Endothelial cell of umbilical vein (primary cell): ENCODE measurements around the gene HACE1. TPM values are rescaled to one million over a fixed set of nuclear protein-coding genes. Genes with fewer than 3 reads are reported as not detected.

Experiments
- BruUV-seq: library from RNA; stranded (reverse); fragments of 400-500 nt; replicated peaks from 2 replicates; lab custom pipeline; 2021; lab: Mats Ljungman, UMichigan
- CTCF ChIA-PET: fragments of 300-600, 350-600 bp; sonication (Branson Sonifier 250); formaldehyde crosslinking; loops from one replicate; lab custom pipeline; 2021; ENCODE audit warnings: antibody characterized with exemption, inconsistent platforms; lab: Charles Lee
- POLR2A ChIA-PET: fragments of 300-600, 350-600 bp; sonication (Branson Sonifier 250); formaldehyde crosslinking; loops from one replicate; lab custom pipeline; 2021; ENCODE audit warnings: antibody characterized with exemption, inconsistent platforms; lab: Charles Lee
- DNase-seq: peaks from one replicate; pipeline ENCODE4 v3.0.0-alpha.2; 2011; ENCODE audit warnings: low read depth, low spot score
- FAIRE-seq: peaks from 2 replicates; lab custom pipeline; 2011; peaks lifted over from hg19 to GRCh38; lab: Jason Lieb, UNC
- H2AFZ ChIP-seq: 2 replicates; pipeline ENCODE4 v1.6.0; 2012; ENCODE audit warnings: low read depth, low read length, control low read depth, inconsistent platforms
- H3K27ac ChIP-seq: 2 replicates; pipeline ENCODE4 v1.5.1; 2011; ENCODE audit warnings: low read depth, mild to moderate bottlenecking, control low read depth, low read length, moderate library complexity; ENCODE audit not compliant: insufficient read depth
- H3K27me3 ChIP-seq, 2 experiments: 2 replicates each; pipeline versions ENCODE4 v1.6.0 to v1.6.1; 2011; ENCODE audit warnings: low read length in 2 of 2, mixed read lengths in 1 of 2; ENCODE audit not compliant: control insufficient read depth in 2 of 2, insufficient read depth in 2 of 2
- H3K36me3 ChIP-seq, 2 experiments: 2 replicates in 1 of 2; 3 replicates in 1 of 2; pipeline ENCODE4 v1.5.1; 2011; ENCODE audit warnings: low read length in 2 of 2, mild to moderate bottlenecking in 1 of 2, moderate library complexity in 1 of 2; ENCODE audit not compliant: control insufficient read depth in 2 of 2, insufficient read depth in 2 of 2; ENCODE audit errors: extremely low read depth in 1 of 2
- H3K4me1 ChIP-seq: 3 replicates; pipeline ENCODE4 v1.5.1; 2011; ENCODE audit warnings: mild to moderate bottlenecking, low read length; ENCODE audit not compliant: control insufficient read depth, insufficient read depth; ENCODE audit errors: extremely low read depth
- H3K4me2 ChIP-seq: 2 replicates; pipeline ENCODE4 v1.6.1; 2011; ENCODE audit warnings: low read length, control low read depth, mixed read lengths; ENCODE audit not compliant: insufficient read depth
- H3K4me3 ChIP-seq, 3 experiments: fragments of 200-600 bp in 1 of 3; sonication (generic), shearing (Covaris generic) in 1 of 3; replicated peaks in 1 of 3; 2 replicates each; pipeline ENCODE4 v1.5.1; 2011 to 2016; ENCODE audit warnings: control low read depth in 3 of 3, low read length in 3 of 3, mild to moderate bottlenecking in 2 of 3, inconsistent platforms in 1 of 3, low read depth in 1 of 3, moderate library complexity in 1 of 3; ENCODE audit not compliant: insufficient read depth in 1 of 3
- H3K79me2 ChIP-seq: 2 replicates; pipeline ENCODE4 v1.6.0; 2012; ENCODE audit warnings: low read length, inconsistent platforms; ENCODE audit not compliant: control insufficient read depth, insufficient read depth
- H3K9ac ChIP-seq: replicated peaks from 2 replicates; pipeline ENCODE3; 2011; ENCODE audit warnings: low read length, control low read depth; ENCODE audit not compliant: insufficient read depth; ENCODE audit errors: extremely low read depth
- H3K9me1 ChIP-seq: replicated peaks from 3 replicates; pipeline ENCODE4 v1.6.0; 2011; ENCODE audit warnings: mild to moderate bottlenecking, low read length; ENCODE audit not compliant: control insufficient read depth, insufficient read depth; ENCODE audit errors: extremely low read depth
- H3K9me3 ChIP-seq: replicated peaks from 2 replicates; pipeline ENCODE4 v1.5.1; 2012; ENCODE audit warnings: low read length, inconsistent platforms; ENCODE audit not compliant: control insufficient read depth, insufficient read depth
- H4K20me1 ChIP-seq: replicated peaks from 2 replicates; pipeline ENCODE3; 2011; ENCODE audit warnings: mild to moderate bottlenecking, low read length; ENCODE audit not compliant: control insufficient read depth, insufficient read depth; ENCODE audit errors: extremely low read depth
- CTCF ChIP-seq, 2 donors: IDR thresholded peaks; 1 replicate in 1 of 2; 2 replicates in 1 of 2; pipeline ENCODE4 v1.5.1; 2011; ENCODE audit warnings: low read length in 2 of 2, mild to moderate bottlenecking in 2 of 2, moderate library complexity in 2 of 2, control low read depth in 1 of 2, inconsistent platforms in 1 of 2, low read depth in 1 of 2; ENCODE audit not compliant: insufficient read depth in 1 of 2; ENCODE audit errors: extremely low read depth in 1 of 2
- EZH2 ChIP-seq: IDR thresholded peaks from 2 replicates; pipeline ENCODE4 v1.6.1; 2012; ENCODE audit warnings: borderline replicate concordance, low read depth, mild to moderate bottlenecking, moderate library complexity, low read length, inconsistent platforms; ENCODE audit not compliant: severe bottlenecking
- FOS ChIP-seq: IDR thresholded peaks from 2 replicates; pipeline ENCODE4 v1.6.1; 2011; ENCODE audit warnings: mild to moderate bottlenecking, low read length, moderate library complexity, borderline replicate concordance; ENCODE audit not compliant: insufficient read depth
- GATA2 ChIP-seq: IDR thresholded peaks from 2 replicates; pipeline ENCODE4 v1.7.0; 2011; ENCODE audit warnings: low read depth, mild to moderate bottlenecking, moderate library complexity, mixed read lengths, low read length; ENCODE audit not compliant: insufficient read length, insufficient read depth
- JUN ChIP-seq: IDR thresholded peaks from 2 replicates; pipeline ENCODE4 v1.6.1; 2011; ENCODE audit warnings: borderline replicate concordance, low read depth; ENCODE audit not compliant: insufficient read length, insufficient read depth
- MAX ChIP-seq: IDR thresholded peaks from 2 replicates; pipeline ENCODE4 v1.6.1; 2011; ENCODE audit not compliant: insufficient read depth, insufficient read length
- MYC ChIP-seq: IDR thresholded peaks from one replicate; pipeline ENCODE4 v1.6.1; 2011; ENCODE audit warnings: mild to moderate bottlenecking, low read depth, low read length
- POLR2A ChIP-seq: IDR thresholded peaks from 2 replicates; pipeline ENCODE4 v1.6.1; 2012; ENCODE audit warnings: low read depth, mild to moderate bottlenecking, control low read depth, low read length
- POLR2AphosphoS5 ChIP-seq: IDR thresholded peaks from 2 replicates; pipeline ENCODE4 v1.6.1; 2012; ENCODE audit warnings: low read depth, mild to moderate bottlenecking, control low read depth, low read length, moderate library complexity; ENCODE audit not compliant: insufficient read depth
- dilution Hi-C: fragments of 300-500 bp; cut with MboI; formaldehyde crosslinking; loops from one replicate; pipeline ENCODE4 v1.15.0; 2019; ENCODE audit warnings: low sequenced_read_pairs; ENCODE audit not compliant: extremely low pct_ligation_motif_present
- intact Hi-C: fragments of 100-400 bp; cut with micrococcal nuclease; formaldehyde crosslinking; loops from one replicate; pipeline ENCODE4 v1.10.0; 2022
- polyA plus RNA-seq, 4 experiments: library from polyadenylated mRNA; depleted of rRNA in 3 of 4; stranded (reverse) in 3 of 4; unstranded in 1 of 4; fragments of >200 nt; gene quantifications; 2 replicates each; pipeline versions ENCODE4 v1.2.1 to v1.2.3, GENCODE V29; 2011 to 2012; ENCODE audit warnings: missing spikeins in 1 of 4
- total RNA-seq: library from RNA; stranded (reverse); gene quantifications from 2 replicates; pipeline ENCODE4 v1.2.3, GENCODE V29; 2021

The HACE1 gene
- total and polyA plus RNA-seq, 2 donors (not counting 3 experiments of a cell fraction or from before 2014, with no cell fraction given), result 4.9 to 14.8 TPM

- no peak overlapping the region for H3K4me3 ChIP-seq
- no peaks in the 10 kb centered on the region for H3K9me3 ChIP-seq
- FAIRE-seq, result no peak
- no peak for TF ChIP-seq POLR2A
- no peak for TF ChIP-seq MYC
- TF ChIP-seq POLR2AphosphoS5, result no peak
- no peak for TF ChIP-seq JUN
- TF ChIP-seq FOS, result no peak
- no peak for TF ChIP-seq GATA2
- no peak for TF ChIP-seq EZH2
- no peak for TF ChIP-seq CTCF (IDR thresholded peaks at IDR 0.05; ENCODE audit: extremely low read depth in 1 of 2, insufficient read depth in 1 of 2, low read depth in 1 of 2, low read length in 2 of 2)
- TF ChIP-seq MAX, result no peak
- no TSS peak for BruUV-seq
- no peaks in the 10 kb centered on the region for H3K9me1 ChIP-seq
- no peaks in the 10 kb centered on the region for H3K4me1 ChIP-seq
- CTCF ChIA-PET, result no interaction called here
- no peak overlapping the region for H3K4me2 ChIP-seq
- H3K36me3 ChIP-seq, result peaks cover under 1 to 4% of the 10 kb centered on the region in 2 experiments
- no peak overlapping the region for H3K9ac ChIP-seq
- H3K79me2 ChIP-seq, result no peaks in the 10 kb centered on the region
- no peaks in the 10 kb centered on the region for H4K20me1 ChIP-seq
- POLR2A ChIA-PET, result no interaction called here
- no peak overlapping the region for H2AFZ ChIP-seq
- H3K27me3 ChIP-seq, result no peaks in the 10 kb centered on the region
- intact Hi-C loops (no loop called here), dilution Hi-C loops (no loop called here)
- DNase-seq, result no peak
- H3K27ac ChIP-seq, result no peak overlapping the region
Observed at GRCh38 chr6:104835782-104836181, 23.9 kb downstream of the HACE1 start.
